Ovary (tissue), 3 donors: ENCODE data around the gene ENG.

ENCODE experiments used
- CTCF ChIP-seq, 3 donors: fragments of 450-650 bp in 2 of 3; fragments of 200-600 bp in 1 of 3; IDR thresholded peaks; one replicate each; pipeline versions ENCODE4 v1.5.1 to v1.8.0; 2016 to 2022; ENCODE audit warnings: antibody characterized with exemption in 3 of 3, mild to moderate bottlenecking in 1 of 3
- POLR2A ChIP-seq: fragments of 450-650 bp; IDR thresholded peaks from one replicate; pipeline ENCODE4 v1.6.1; 2017; ENCODE audit warnings: antibody characterized with exemption, mild to moderate bottlenecking, moderate library complexity
- donor health status: DM: no; HTN: no; CAD: no.

GRCh38 chr9:127813686-127814226 lies 40.7 kb downstream of the ENG start:
- TF ChIP-seq POLR2A: no peak
- no peak for TF ChIP-seq CTCF (IDR thresholded peaks at IDR 0.05)
